Measurements from ENCODE around the gene CRB1. TPM values are rescaled to one million over a fixed set of nuclear protein-coding genes. Genes with fewer than 3 reads are reported as not detected.
"Not testable (repeated sequence)": the region's sequence is repeated elsewhere in the genome, so short reads cannot be mapped to it uniquely, and the experiment has no call there.

Gene CRB1
- total RNA-seq, 1 donor from 2014 or later, result not detected

- Mint-ChIP-seq H3K9me3 (ENCODE audit: unreplicated experiment) (no peaks in the 10 kb centered on the region), H3K4me1 (ENCODE audit: unreplicated experiment) (peaks cover under 1% of the 10 kb centered on the region), H3K27ac (ENCODE audit: unreplicated experiment) (no peak overlapping the region), H3K27me3 (ENCODE audit: unreplicated experiment) (no peaks in the 10 kb centered on the region), H3K4me3 (ENCODE audit: unreplicated experiment) (no peak overlapping the region), H3K36me3 (ENCODE audit: low read depth, unreplicated experiment) (no peaks in the 10 kb centered on the region)
- TF ChIP-seq, protein P1, sequence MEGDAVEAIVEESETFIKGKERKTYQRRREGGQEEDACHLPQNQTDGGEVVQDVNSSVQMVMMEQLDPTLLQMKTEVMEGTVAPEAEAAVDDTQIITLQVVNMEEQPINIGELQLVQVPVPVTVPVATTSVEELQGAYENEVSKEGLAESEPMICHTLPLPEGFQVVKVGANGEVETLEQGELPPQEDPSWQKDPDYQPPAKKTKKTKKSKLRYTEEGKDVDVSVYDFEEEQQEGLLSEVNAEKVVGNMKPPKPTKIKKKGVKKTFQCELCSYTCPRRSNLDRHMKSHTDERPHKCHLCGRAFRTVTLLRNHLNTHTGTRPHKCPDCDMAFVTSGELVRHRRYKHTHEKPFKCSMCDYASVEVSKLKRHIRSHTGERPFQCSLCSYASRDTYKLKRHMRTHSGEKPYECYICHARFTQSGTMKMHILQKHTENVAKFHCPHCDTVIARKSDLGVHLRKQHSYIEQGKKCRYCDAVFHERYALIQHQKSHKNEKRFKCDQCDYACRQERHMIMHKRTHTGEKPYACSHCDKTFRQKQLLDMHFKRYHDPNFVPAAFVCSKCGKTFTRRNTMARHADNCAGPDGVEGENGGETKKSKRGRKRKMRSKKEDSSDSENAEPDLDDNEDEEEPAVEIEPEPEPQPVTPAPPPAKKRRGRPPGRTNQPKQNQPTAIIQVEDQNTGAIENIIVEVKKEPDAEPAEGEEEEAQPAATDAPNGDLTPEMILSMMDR (IDR thresholded peaks at IDR 0.05; ENCODE audit: unreplicated experiment), result no peak
- DNase-seq (ENCODE audit: low spot score), result no peak
Measured at GRCh38 chr1:197486946-197487345, 218.9 kb downstream of the CRB1 start.

- not testable (repeated sequence) for H3K27me3 Mint-ChIP-seq (ENCODE audit: unreplicated experiment); H3K4me3 Mint-ChIP-seq (ENCODE audit: unreplicated experiment); H3K27ac Mint-ChIP-seq (ENCODE audit: unreplicated experiment); H3K9me3 Mint-ChIP-seq (ENCODE audit: unreplicated experiment); H3K4me1 Mint-ChIP-seq (ENCODE audit: unreplicated experiment); H3K36me3 Mint-ChIP-seq (ENCODE audit: low read depth, unreplicated experiment); DNase-seq (ENCODE audit: low spot score)
Measured at GRCh38 chr1:197491505-197491904, 223.5 kb downstream of the CRB1 start.

DNA sequence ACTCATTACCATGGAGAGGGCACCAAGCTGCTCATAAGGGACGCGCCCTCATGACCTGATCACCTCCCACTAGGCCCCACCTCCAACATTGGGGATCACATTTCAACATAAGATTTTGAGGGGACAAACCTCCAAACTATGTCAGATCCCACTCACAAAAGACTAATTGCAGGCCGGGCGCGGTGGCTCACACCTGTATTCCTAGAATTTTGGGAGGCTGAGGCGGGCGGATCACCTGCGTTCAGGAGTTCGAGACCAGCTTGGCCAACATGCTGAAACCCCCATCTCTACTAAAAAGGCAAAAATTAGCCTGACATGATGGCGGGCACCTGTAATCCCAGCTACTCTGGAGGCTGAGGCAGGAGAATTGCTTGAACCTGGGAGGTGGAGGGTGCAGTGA lies 228.7 kb downstream of the CRB1 start:
- Mint-ChIP-seq H3K4me3 (ENCODE audit: unreplicated experiment) (no peak overlapping the region), H3K36me3 (ENCODE audit: low read depth, unreplicated experiment) (no peaks in the 10 kb centered on the region), H3K27ac (ENCODE audit: unreplicated experiment) (no peak overlapping the region), H3K27me3 (ENCODE audit: unreplicated experiment) (no peaks in the 10 kb centered on the region), H3K4me1 (ENCODE audit: unreplicated experiment) (no peaks in the 10 kb centered on the region), H3K9me3 (ENCODE audit: unreplicated experiment) (no peaks in the 10 kb centered on the region)
- TF ChIP-seq, protein P1 (IDR thresholded peaks at IDR 0.05; ENCODE audit: unreplicated experiment), result no peak
- DNase-seq (ENCODE audit: low spot score), result no peak

GRCh38 chr1:197510691-197511378 lies 242.8 kb downstream of the CRB1 start:
- Mint-ChIP-seq H3K27ac (ENCODE audit: unreplicated experiment) (no peak overlapping the region), H3K4me3 (ENCODE audit: unreplicated experiment) (no peak overlapping the region), H3K4me1 (ENCODE audit: unreplicated experiment) (no peaks in the 10 kb centered on the region), H3K9me3 (ENCODE audit: unreplicated experiment) (no peaks in the 10 kb centered on the region), H3K27me3 (ENCODE audit: unreplicated experiment) (no peaks in the 10 kb centered on the region), H3K36me3 (ENCODE audit: low read depth, unreplicated experiment) (no peaks in the 10 kb centered on the region)
- TF ChIP-seq, protein P1 (IDR thresholded peaks at IDR 0.05; ENCODE audit: unreplicated experiment), result no peak
- DNase-seq (ENCODE audit: low spot score), result no peak

- H3K9me3 Mint-ChIP-seq (ENCODE audit: unreplicated experiment), result no peaks in the 10 kb centered on the region
Measured at GRCh38 chr1:197515421-197515820, 247.4 kb downstream of the CRB1 start.

More at GRCh38 chr1:197515421-197515820, 247.4 kb downstream of the CRB1 start:
- H3K27ac Mint-ChIP-seq (ENCODE audit: unreplicated experiment), result no peak overlapping the region
- DNase-seq (ENCODE audit: low spot score), result no peak
- TF ChIP-seq, protein P1 (IDR thresholded peaks at IDR 0.05; ENCODE audit: unreplicated experiment), result no peak
- H3K4me3 Mint-ChIP-seq (ENCODE audit: unreplicated experiment), result no peak overlapping the region
- H3K4me1 Mint-ChIP-seq (ENCODE audit: unreplicated experiment), result no peaks in the 10 kb centered on the region
- peaks cover 4% of the 10 kb centered on the region for H3K27me3 Mint-ChIP-seq (ENCODE audit: unreplicated experiment)
- H3K36me3 Mint-ChIP-seq (ENCODE audit: low read depth, unreplicated experiment), result no peaks in the 10 kb centered on the region

Data from endothelial cell (in vitro differentiated cells).